HL-60 (cell line): ENCODE measurements around the gene SERPINA1.

Source experiments
- DNase-seq, 2 experiments: peaks; one replicate each; pipeline ENCODE4 v3.0.0-alpha.2; 2010 to 2020; ENCODE audit warnings: low read depth in 1 of 2, low spot score in 1 of 2
- H3K27ac ChIP-seq: fragments of 250-450 bp; sonication (Bioruptor Pico); replicated peaks from 2 replicates; pipeline ENCODE4 v1.5.1; 2020; ENCODE audit warnings: mild to moderate bottlenecking, moderate library complexity
- H3K27me3 ChIP-seq: fragments of 250-450 bp; sonication (Bioruptor Pico); 2 replicates; pipeline ENCODE4 v1.5.1; 2021; ENCODE audit warnings: mild to moderate bottlenecking, moderate library complexity; ENCODE audit not compliant: insufficient read depth, poor library complexity, severe bottlenecking
- H3K4me3 ChIP-seq: replicated peaks from 2 replicates; pipeline ENCODE4 v1.5.1; 2011; ENCODE audit warnings: mild to moderate bottlenecking, control low read depth, low read length; ENCODE audit not compliant: insufficient read depth
- GABPA ChIP-seq: IDR thresholded peaks from 2 replicates; pipeline ENCODE4 v1.6.1; 2012; ENCODE audit warnings: low read depth
- POLR2AphosphoS5 ChIP-seq: IDR thresholded peaks from 2 replicates; pipeline ENCODE4 v1.6.1; 2012; ENCODE audit warnings: low read depth
- SPI1 ChIP-seq: IDR thresholded peaks from 2 replicates; pipeline ENCODE4 v1.6.1; 2012; ENCODE audit warnings: low read depth, mild to moderate bottlenecking, borderline replicate concordance
- TF ChIP-seq, protein P1 (sequence below): IDR thresholded peaks from 2 replicates; pipeline ENCODE4 v1.6.1; 2012; ENCODE audit warnings: low read depth; ENCODE audit not compliant: insufficient replicate concordance
- TF ChIP-seq, protein P2 (sequence below): IDR thresholded peaks from one replicate; pipeline ENCODE4 v1.5.1; 2011; ENCODE audit warnings: low read length, control low read depth, inconsistent platforms; ENCODE audit not compliant: insufficient read depth

The SERPINA1 gene

DNA sequence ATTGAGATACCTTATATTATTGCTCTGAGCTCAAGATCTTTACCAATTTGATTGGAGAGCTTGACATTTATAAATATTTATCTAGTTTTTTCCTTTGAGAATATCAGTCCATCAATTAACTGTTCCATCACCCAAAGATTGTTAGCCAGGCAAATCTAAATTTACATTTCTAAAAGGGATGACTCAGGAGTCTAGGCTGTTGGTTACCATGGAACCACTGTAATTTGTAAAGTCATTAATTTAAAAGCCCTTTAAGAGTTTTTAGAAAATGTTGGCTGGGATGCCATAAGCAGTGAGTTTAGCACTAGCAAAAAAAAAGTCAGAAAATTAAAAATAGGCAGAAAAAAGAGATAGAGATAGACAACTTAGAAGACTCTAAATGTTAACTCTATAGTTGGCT, 19.5 kb upstream of the SERPINA1 start:
- TF ChIP-seq, protein P1, sequence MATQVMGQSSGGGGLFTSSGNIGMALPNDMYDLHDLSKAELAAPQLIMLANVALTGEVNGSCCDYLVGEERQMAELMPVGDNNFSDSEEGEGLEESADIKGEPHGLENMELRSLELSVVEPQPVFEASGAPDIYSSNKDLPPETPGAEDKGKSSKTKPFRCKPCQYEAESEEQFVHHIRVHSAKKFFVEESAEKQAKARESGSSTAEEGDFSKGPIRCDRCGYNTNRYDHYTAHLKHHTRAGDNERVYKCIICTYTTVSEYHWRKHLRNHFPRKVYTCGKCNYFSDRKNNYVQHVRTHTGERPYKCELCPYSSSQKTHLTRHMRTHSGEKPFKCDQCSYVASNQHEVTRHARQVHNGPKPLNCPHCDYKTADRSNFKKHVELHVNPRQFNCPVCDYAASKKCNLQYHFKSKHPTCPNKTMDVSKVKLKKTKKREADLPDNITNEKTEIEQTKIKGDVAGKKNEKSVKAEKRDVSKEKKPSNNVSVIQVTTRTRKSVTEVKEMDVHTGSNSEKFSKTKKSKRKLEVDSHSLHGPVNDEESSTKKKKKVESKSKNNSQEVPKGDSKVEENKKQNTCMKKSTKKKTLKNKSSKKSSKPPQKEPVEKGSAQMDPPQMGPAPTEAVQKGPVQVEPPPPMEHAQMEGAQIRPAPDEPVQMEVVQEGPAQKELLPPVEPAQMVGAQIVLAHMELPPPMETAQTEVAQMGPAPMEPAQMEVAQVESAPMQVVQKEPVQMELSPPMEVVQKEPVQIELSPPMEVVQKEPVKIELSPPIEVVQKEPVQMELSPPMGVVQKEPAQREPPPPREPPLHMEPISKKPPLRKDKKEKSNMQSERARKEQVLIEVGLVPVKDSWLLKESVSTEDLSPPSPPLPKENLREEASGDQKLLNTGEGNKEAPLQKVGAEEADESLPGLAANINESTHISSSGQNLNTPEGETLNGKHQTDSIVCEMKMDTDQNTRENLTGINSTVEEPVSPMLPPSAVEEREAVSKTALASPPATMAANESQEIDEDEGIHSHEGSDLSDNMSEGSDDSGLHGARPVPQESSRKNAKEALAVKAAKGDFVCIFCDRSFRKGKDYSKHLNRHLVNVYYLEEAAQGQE: no peak
- TF ChIP-seq, protein P2, sequence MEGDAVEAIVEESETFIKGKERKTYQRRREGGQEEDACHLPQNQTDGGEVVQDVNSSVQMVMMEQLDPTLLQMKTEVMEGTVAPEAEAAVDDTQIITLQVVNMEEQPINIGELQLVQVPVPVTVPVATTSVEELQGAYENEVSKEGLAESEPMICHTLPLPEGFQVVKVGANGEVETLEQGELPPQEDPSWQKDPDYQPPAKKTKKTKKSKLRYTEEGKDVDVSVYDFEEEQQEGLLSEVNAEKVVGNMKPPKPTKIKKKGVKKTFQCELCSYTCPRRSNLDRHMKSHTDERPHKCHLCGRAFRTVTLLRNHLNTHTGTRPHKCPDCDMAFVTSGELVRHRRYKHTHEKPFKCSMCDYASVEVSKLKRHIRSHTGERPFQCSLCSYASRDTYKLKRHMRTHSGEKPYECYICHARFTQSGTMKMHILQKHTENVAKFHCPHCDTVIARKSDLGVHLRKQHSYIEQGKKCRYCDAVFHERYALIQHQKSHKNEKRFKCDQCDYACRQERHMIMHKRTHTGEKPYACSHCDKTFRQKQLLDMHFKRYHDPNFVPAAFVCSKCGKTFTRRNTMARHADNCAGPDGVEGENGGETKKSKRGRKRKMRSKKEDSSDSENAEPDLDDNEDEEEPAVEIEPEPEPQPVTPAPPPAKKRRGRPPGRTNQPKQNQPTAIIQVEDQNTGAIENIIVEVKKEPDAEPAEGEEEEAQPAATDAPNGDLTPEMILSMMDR: no peak
- TF ChIP-seq GABPA: no peak
- TF ChIP-seq POLR2AphosphoS5: no peak
- TF ChIP-seq SPI1: no peak
- Histone ChIP-seq H3K27ac (no peak overlapping the region), H3K27me3 (no peaks in the 10 kb centered on the region), H3K4me3 (no peak overlapping the region)
- DNase-seq: no peak

DNA sequence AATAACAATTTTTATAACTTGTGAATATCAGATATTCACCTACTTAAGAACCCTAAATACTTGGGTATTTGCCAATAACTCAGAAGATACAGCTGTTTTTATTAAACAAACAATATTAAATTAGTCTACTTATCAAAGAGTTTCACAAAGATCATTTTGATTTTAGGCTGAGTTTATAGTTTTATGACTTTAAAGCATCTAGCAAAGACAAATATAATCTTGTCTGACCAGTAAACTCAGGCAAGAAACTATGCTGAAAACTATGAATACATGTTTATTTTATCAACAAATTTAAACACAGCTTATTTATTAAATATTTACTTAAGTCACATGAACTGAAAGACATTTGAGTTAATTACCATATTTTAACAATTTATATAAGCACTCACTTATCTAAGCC, 18.5 kb upstream of the SERPINA1 start:
- H3K4me3 ChIP-seq: no peak overlapping the region
- TF ChIP-seq, protein P2: no peak
- TF ChIP-seq POLR2AphosphoS5 (no peak), GABPA (no peak)
- TF ChIP-seq, protein P1: no peak
- H3K27me3 ChIP-seq: no peaks in the 10 kb centered on the region
- no peak for DNase-seq
- no peak overlapping the region for H3K27ac ChIP-seq

DNA sequence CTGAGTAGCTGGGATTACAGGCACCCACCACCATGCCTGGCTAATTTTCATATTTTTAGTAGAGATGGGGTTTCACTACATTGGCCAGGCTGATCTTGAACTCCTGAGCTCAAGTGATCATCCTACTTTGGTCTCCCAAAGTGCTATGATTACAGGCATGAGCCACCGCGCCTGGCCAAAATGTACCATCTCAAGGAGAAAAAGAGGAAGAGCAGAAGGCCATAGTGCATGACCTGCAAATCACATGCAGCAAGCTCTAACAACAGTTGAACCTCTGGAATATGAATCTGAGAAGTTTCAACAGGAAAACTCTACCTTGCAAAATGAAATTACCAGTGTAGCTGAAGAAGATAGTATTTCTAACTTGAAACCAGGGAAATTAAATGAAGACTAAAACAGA, 17.1 kb upstream of the SERPINA1 start:
- Histone ChIP-seq H3K4me3 (no peak overlapping the region), H3K27ac (no peak overlapping the region), H3K27me3 (no peaks in the 10 kb centered on the region)
- TF ChIP-seq, protein P1: no peak
- no peak for TF ChIP-seq POLR2AphosphoS5
- no peak for TF ChIP-seq GABPA
- peak; percentile 56; the same call in 1 of the 2 replicates for TF ChIP-seq SPI1
- TF ChIP-seq, protein P2: no peak
- no peak for DNase-seq
